Suprapubic skin (tissue), 4 donors: ENCODE data around the gene CEP41. TPM values are rescaled to one million over a fixed set of nuclear protein-coding genes. Genes with fewer than 3 reads are reported as not detected.

ENCODE experiments used
- DNase-seq, 2 donors: peaks; one replicate each; pipeline ENCODE4 v3.0.0-alpha.2; 2019; ENCODE audit warnings: low spot score in 2 of 2
- H3K27ac ChIP-seq: fragments of 200-600 bp; sonication (generic); one replicate; pipeline ENCODE4 v1.5.1; 2019
- H3K27me3 ChIP-seq: fragments of 200-600 bp; sonication (generic); one replicate; pipeline ENCODE4 v1.5.1; 2019
- H3K36me3 ChIP-seq: fragments of 200-600 bp; sonication (generic); one replicate; pipeline ENCODE4 v1.5.1; 2019
- H3K4me1 ChIP-seq: fragments of 200-600 bp; sonication (generic); one replicate; pipeline ENCODE4 v1.5.1; 2019
- H3K4me3 ChIP-seq: fragments of 200-600 bp; sonication (generic); one replicate; pipeline ENCODE4 v1.5.1; 2019; ENCODE audit warnings: mild to moderate bottlenecking
- H3K9me3 ChIP-seq: fragments of 200-600 bp; sonication (generic); one replicate; pipeline ENCODE4 v1.5.1; 2019
- CTCF ChIP-seq, 2 donors: fragments of 200-600 bp in 1 of 2; fragments of 450-650 bp in 1 of 2; sonication (generic) in 1 of 2; IDR thresholded peaks; one replicate each; pipeline ENCODE4 v1.5.1; 2016 to 2019; ENCODE audit warnings: antibody characterized with exemption in 2 of 2, mild to moderate bottlenecking in 1 of 2, moderate library complexity in 1 of 2
- EP300 ChIP-seq: sonication (generic); formaldehyde crosslinking; IDR thresholded peaks from one replicate; pipeline ENCODE4 v1.6.1; 2017; ENCODE audit warnings: antibody characterized with exemption
- POLR2A ChIP-seq, 2 donors: fragments of 450-650 bp; IDR thresholded peaks; one replicate each; pipeline ENCODE4 v1.6.1; 2017; ENCODE audit warnings: antibody characterized with exemption in 2 of 2, mild to moderate bottlenecking in 2 of 2, moderate library complexity in 2 of 2
- POLR2AphosphoS5 ChIP-seq, 3 donors: sonication (generic); formaldehyde crosslinking; IDR thresholded peaks; one replicate each; pipeline ENCODE4 v1.6.1; 2017; ENCODE audit warnings: antibody characterized with exemption in 3 of 3
- WGBS: methylation state at CpG from one replicate; pipeline ENCODE4 v1.1.5; 2018; 5-methylcytosine and 5-hydroxymethylcytosine counted together
- total RNA-seq, 4 donors: library from RNA; depleted of rRNA; stranded (reverse); fragments of >200 nt; gene quantifications; one replicate each; pipeline ENCODE4 v1.1.0, GENCODE V29; 2016

Gene CEP41
- total RNA-seq, 4 donors from 2014 or later: 1.1 to 4.6 (median 4.2) TPM

DNA sequence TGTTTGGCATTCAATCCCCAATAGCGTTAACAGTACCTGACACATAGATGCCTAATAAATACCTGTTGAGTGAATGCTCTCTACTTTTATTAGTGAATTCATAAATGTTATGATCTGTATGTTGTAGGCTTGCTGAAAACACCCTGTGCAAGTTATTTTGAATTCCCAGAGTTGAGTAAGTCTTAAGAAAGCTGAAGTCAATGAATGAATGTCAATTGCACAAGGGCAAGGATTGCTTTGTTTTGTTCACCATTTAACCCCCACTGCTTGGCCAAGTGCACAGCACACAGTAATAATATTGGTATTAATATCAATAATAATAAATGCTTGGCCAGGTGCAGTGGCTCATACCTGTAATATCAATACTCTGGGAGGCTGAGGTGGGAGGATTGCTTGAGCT is 50.3 kb downstream of the CEP41 start:
- TF ChIP-seq EP300 (no peak), POLR2AphosphoS5 (IDR thresholded peaks at IDR 0.05) (no peak), CTCF (IDR thresholded peaks at IDR 0.05) (no peak), POLR2A (IDR thresholded peaks at IDR 0.05) (no peak)
- no peak overlapping the region for H3K4me3 ChIP-seq
- no peaks in the 10 kb centered on the region for H3K36me3 ChIP-seq
- H3K27me3 ChIP-seq: no peaks in the 10 kb centered on the region
- peaks cover 16% of the 10 kb centered on the region for H3K4me1 ChIP-seq
- no peaks in the 10 kb centered on the region for H3K9me3 ChIP-seq
- H3K27ac ChIP-seq: no peak overlapping the region
- 78% methylated on average over 1 of the region's 1 CpG for WGBS
- DNase-seq: no peak

DNA sequence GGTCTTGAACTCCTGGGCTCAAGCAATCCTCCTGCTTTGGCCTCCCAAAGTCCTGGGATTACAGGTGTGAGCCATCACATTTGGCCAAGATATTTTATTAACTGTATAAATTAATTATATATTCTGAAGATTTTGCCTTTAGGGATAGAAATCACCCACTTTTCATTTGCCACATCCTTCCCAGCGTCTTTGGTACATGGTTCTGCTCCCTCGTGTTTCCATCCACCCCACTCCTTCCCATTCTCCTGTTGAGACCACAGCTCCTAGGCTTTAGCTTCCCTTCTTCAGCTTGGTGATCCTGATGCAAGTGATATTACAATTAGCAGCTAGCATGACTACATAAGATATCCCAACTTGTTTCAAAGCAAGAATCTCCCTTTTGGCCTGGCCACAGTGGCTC is 52.1 kb downstream of the CEP41 start:
- no peak for DNase-seq

GRCh38 chr7:130387628-130388403 is 53.0 kb downstream of the CEP41 start:
- no peak for TF ChIP-seq CTCF (IDR thresholded peaks at IDR 0.05)
- no peak for TF ChIP-seq POLR2AphosphoS5 (IDR thresholded peaks at IDR 0.05)
- TF ChIP-seq POLR2A (IDR thresholded peaks at IDR 0.05): no peak
- TF ChIP-seq EP300: no peak
- Histone ChIP-seq H3K27me3 (no peaks in the 10 kb centered on the region), H3K4me3 (no peak overlapping the region), H3K9me3 (no peaks in the 10 kb centered on the region), H3K27ac (no peak overlapping the region), H3K36me3 (no peaks in the 10 kb centered on the region), H3K4me1 (peaks cover 9% of the 10 kb centered on the region)
- 86% methylated on average over 12 of the region's 12 CpGs for WGBS
- no peak for DNase-seq

More for the DNA sequence above, 52.1 kb downstream of the CEP41 start:
- WGBS: 77% methylated on average over 2 of the region's 2 CpGs
- H3K4me3 ChIP-seq: no peak overlapping the region
- no peaks in the 10 kb centered on the region for H3K9me3 ChIP-seq
- no peaks in the 10 kb centered on the region for H3K27me3 ChIP-seq
- TF ChIP-seq POLR2AphosphoS5 (IDR thresholded peaks at IDR 0.05) (no peak), POLR2A (IDR thresholded peaks at IDR 0.05) (no peak), CTCF (IDR thresholded peaks at IDR 0.05) (no peak), EP300 (no peak)
- no peaks in the 10 kb centered on the region for H3K36me3 ChIP-seq
- no peak overlapping the region for H3K27ac ChIP-seq
- peaks cover 16% of the 10 kb centered on the region for H3K4me1 ChIP-seq

DNA sequence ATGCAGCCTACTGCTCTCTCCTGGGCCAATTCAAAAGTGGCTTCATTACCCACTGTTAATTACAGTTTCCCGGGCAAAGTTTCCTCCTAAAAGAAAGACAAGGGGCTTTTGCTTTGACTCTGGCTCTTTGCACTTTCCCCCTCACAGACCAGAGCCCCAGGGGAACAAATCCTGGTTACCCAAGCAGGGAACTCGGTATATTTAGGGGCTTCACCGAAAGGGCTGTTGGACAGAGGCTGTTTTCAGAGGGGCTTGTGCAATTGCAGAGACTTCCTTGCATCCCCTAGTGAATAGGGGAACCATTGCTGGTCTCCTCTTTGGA is 53.5 kb downstream of the CEP41 start:
- Histone ChIP-seq H3K36me3 (no peaks in the 10 kb centered on the region), H3K4me3 (no peak overlapping the region), H3K27ac (no peak overlapping the region), H3K9me3 (no peaks in the 10 kb centered on the region), H3K4me1 (peaks cover 4% of the 10 kb centered on the region), H3K27me3 (no peaks in the 10 kb centered on the region)
- DNase-seq: no peak
- TF ChIP-seq POLR2A (IDR thresholded peaks at IDR 0.05): no peak
- WGBS: 91% methylated on average over 1 of the region's 3 CpGs

DNA sequence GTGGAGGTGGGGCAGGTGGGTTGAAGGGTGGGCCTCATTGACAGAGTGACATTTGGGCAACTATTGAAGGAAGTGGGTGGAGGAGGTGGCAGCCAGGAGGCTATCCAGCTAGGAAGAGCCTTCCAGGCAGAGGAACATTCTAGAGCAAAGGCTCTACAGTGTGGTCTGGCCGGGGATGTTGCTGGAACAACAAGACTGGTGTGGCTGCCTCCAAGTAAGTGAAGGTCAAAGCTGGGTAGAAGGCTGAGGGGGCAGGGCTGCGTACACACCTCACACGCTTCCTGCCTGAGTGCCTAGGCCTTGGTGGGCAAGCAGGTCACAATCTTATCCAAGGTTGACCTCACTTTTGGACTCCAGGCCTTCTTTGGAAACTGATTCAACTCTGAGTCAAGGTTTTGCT is 53.9 kb downstream of the CEP41 start:
- no peak overlapping the region for H3K4me3 ChIP-seq
- peaks cover 3% of the 10 kb centered on the region for H3K4me1 ChIP-seq
- TF ChIP-seq POLR2AphosphoS5 (IDR thresholded peaks at IDR 0.05) (no peak), EP300 (no peak), POLR2A (IDR thresholded peaks at IDR 0.05) (no peak), CTCF (IDR thresholded peaks at IDR 0.05) (no peak)
- H3K27ac ChIP-seq: no peak overlapping the region
- H3K9me3 ChIP-seq: no peaks in the 10 kb centered on the region
- 96% methylated on average over 3 of the region's 3 CpGs for WGBS
- H3K36me3 ChIP-seq: no peaks in the 10 kb centered on the region
- DNase-seq: no peak
- H3K27me3 ChIP-seq: no peaks in the 10 kb centered on the region
